ENCODE data around the gene HERC2. TPM values are rescaled to one million over a fixed set of nuclear protein-coding genes. Genes with fewer than 3 reads are reported as not detected.

Gene HERC2
- total and polyA plus RNA-seq, 9 donors = 33.3 to 83.3 (median 48.9) TPM

DNA sequence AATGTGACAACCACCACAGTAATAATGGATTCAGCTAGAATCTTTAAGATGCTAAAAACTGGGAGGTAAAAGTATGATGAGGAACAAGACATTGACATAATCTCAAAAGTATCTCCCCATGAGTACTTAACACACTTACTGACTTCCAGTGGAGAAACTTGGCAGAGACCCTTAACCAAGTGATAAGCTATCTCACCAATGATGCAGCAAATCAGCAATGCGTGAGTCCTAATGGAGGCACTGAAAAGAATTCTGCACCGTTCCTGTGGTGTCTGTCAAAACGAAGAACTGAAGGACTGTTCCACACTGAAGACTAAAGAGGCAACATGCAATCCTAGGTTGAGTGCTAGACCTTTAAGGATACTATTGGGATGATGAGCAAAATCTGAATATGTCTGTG lies 154.9 kb downstream of the HERC2 start:
- Histone ChIP-seq H3K4me1 (ENCODE audit: insufficient read depth) (no peaks in the 10 kb centered on the region), H3K9me3 (no peaks in the 10 kb centered on the region), H3K36me3 (no peaks in the 10 kb centered on the region), H3K27ac (no peak overlapping the region), H3K27me3 (no peaks in the 10 kb centered on the region), H3K4me3 (no peak overlapping the region)
- no peak for DNase-seq
- no peak for TF ChIP-seq EP300 (IDR thresholded peaks at IDR 0.05)
- no peak for TF ChIP-seq POLR2A (IDR thresholded peaks at IDR 0.05)
- TF ChIP-seq, protein P1, sequence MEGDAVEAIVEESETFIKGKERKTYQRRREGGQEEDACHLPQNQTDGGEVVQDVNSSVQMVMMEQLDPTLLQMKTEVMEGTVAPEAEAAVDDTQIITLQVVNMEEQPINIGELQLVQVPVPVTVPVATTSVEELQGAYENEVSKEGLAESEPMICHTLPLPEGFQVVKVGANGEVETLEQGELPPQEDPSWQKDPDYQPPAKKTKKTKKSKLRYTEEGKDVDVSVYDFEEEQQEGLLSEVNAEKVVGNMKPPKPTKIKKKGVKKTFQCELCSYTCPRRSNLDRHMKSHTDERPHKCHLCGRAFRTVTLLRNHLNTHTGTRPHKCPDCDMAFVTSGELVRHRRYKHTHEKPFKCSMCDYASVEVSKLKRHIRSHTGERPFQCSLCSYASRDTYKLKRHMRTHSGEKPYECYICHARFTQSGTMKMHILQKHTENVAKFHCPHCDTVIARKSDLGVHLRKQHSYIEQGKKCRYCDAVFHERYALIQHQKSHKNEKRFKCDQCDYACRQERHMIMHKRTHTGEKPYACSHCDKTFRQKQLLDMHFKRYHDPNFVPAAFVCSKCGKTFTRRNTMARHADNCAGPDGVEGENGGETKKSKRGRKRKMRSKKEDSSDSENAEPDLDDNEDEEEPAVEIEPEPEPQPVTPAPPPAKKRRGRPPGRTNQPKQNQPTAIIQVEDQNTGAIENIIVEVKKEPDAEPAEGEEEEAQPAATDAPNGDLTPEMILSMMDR (IDR thresholded peaks at IDR 0.05) = no peak
- intact Hi-C loops (cut with DNase I) = no loop called here
- WGBS, 3 donors = 81 to 89% (median 89%) methylated on average over 3 of the region's 3 CpGs

DNA sequence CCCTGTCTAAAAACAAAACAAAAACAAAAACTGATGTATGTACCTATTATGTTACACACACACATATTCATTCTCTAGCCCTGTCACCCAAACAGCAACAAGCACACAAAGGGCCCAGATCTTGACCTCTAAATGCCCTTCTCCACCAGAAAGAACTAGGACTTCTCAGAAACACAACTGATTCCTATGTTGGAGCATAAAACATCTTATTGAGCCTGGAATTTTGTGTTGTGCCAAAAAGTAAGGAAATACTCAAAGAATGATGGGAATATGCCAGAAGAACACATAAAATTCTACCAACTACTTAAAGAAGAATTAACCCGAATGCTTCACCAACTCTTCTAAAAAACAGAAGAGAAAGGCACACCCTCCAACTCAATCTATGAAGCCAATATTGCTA lies 156.2 kb downstream of the HERC2 start:
- Histone ChIP-seq H3K27ac (no peak overlapping the region), H3K27me3 (no peaks in the 10 kb centered on the region), H3K9me3 (no peaks in the 10 kb centered on the region), H3K4me1 (ENCODE audit: insufficient read depth) (no peaks in the 10 kb centered on the region), H3K4me3 (no peak overlapping the region), H3K36me3 (no peaks in the 10 kb centered on the region)
- no peak for DNase-seq
- TF ChIP-seq, protein P1 (IDR thresholded peaks at IDR 0.05) = no peak
- TF ChIP-seq EP300 (IDR thresholded peaks at IDR 0.05) (no peak), POLR2A (IDR thresholded peaks at IDR 0.05) (no peak)
- intact Hi-C loops (cut with DNase I) = no loop called here
- WGBS, 3 donors = 85 to 96% (median 91%) methylated on average over 1 of the region's 1 CpG

DNA sequence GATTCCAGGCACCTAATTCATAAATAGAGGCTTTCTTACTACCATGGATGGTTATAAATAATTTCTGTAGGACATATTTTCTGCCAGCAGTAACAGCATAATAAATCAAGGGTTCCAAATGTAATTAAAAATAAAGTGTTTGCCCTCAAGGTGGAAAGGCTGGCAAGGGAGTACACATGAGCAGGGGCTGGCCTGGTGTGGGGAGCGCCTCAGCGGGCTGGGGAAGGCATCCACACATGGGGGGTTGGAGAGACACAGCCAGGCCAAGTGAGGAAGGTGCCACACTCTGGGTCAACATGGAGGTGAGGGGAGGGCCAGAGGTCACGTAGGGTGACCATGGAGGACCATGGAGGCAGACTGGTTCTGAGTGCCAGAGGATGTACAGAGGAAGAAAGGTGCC lies 157.1 kb downstream of the HERC2 start:
- no peak for DNase-seq
- Histone ChIP-seq H3K36me3 (no peaks in the 10 kb centered on the region), H3K9me3 (no peaks in the 10 kb centered on the region), H3K4me3 (no peak overlapping the region), H3K27ac (no peak overlapping the region), H3K4me1 (ENCODE audit: insufficient read depth) (no peaks in the 10 kb centered on the region), H3K27me3 (no peaks in the 10 kb centered on the region)
- intact Hi-C loops (cut with DNase I) = no loop called here
- WGBS, 3 donors = 96 to 99% (median 99%) methylated on average over 3 of the region's 3 CpGs
- TF ChIP-seq POLR2A (IDR thresholded peaks at IDR 0.05) = no peak
- no peak for TF ChIP-seq EP300 (IDR thresholded peaks at IDR 0.05)
- TF ChIP-seq, protein P1 (IDR thresholded peaks at IDR 0.05) = no peak

DNA sequence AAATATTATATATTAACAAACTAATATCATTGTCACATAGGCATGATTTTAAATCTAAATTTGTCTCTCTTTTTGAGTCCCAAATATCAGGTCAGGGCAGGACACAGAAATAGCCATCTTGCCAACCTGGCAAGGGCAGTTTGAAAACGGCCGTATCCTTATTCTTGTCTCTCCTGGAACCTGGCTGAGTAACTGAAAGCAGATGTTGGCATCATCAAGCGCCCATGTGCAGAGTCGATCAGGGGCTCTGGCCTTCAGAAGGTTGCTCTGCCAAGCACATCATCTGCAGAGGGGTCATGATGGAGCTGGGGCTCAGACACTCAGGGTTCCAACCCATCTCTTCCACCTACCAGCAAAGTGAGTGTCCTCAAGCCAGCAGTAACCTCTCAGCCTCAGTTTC lies 167.7 kb downstream of the HERC2 start:
- intact Hi-C loops (cut with DNase I) = no loop called here
- 65 to 78% (median 68%) methylated on average over 4 of the region's 4 CpGs for WGBS, 3 donors
- H3K9me3 ChIP-seq = no peaks in the 10 kb centered on the region
- no peak overlapping the region for H3K4me3 ChIP-seq
- no peaks in the 10 kb centered on the region for H3K27me3 ChIP-seq
- no peaks in the 10 kb centered on the region for H3K36me3 ChIP-seq
- no peak overlapping the region for H3K27ac ChIP-seq
- TF ChIP-seq EP300 (IDR thresholded peaks at IDR 0.05) (no peak), POLR2A (IDR thresholded peaks at IDR 0.05) (no peak)
- TF ChIP-seq, protein P1 (IDR thresholded peaks at IDR 0.05) = no peak
- H3K4me1 ChIP-seq (ENCODE audit: insufficient read depth) = no peaks in the 10 kb centered on the region
- no peak for DNase-seq

Measured in ovary (tissue), 9 donors.